Measurements from ENCODE around the gene SFMBT2.

The SFMBT2 gene

DNA sequence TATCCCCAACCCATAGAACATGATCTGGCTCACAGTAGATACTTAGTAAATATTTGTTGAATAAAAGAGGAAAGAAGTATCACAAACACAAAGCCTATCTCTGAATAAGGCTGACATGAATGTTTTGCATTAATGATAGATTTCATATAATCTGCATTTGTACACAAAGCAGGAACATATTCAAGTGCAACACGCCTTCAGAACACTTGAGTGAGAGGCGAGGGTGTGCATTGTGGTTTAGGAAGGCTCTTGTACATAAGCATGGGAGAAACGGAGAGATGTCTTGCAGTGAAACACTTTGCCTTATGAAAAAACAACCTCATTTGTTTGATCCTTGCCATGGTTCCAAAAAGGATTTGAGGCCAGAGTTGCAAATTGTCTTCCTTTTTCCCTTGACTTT, 14.1 kb upstream of the SFMBT2 start:
- DNase-seq: no peak

DNA sequence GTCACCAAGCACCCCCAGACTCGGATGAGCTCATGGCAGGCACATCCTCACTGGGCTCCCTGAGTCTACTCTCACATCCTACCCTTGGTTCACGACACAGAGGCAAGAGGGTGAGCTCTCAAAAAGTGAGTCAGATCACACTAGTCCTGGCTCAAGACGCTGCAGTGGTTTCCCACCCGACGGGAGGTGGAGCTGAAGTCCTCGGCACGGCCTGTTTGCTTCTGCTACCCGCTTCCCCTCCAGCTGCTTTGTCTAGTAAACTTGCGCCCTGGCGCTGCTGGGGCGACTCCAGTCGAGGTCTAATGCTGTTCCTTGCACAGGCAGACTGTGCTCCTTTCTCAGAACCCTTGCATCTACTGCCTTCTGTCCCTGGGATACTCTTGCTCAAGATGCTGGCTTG, 13.5 kb upstream of the SFMBT2 start:
- DNase-seq: no peak

DNA sequence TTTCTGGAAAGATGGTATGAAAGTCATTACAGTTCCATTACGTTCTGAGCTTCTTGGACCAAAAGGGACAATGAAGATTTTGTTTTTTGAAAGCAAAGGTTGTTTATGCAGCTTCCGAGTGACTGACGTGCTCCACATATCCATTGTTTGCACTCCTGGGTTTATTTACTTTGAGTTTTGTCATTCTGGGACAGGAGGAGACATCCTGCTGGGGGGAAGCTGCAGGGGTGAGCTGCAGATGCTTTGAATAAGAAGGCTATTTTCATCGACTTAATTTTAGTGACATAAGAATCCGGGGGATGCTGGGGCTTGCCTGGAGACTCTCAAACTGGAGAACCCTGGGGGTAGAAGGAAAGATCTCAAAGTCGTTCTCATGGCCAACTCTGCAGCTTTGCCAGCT, 12.7 kb upstream of the SFMBT2 start:
- no peak for DNase-seq

DNA sequence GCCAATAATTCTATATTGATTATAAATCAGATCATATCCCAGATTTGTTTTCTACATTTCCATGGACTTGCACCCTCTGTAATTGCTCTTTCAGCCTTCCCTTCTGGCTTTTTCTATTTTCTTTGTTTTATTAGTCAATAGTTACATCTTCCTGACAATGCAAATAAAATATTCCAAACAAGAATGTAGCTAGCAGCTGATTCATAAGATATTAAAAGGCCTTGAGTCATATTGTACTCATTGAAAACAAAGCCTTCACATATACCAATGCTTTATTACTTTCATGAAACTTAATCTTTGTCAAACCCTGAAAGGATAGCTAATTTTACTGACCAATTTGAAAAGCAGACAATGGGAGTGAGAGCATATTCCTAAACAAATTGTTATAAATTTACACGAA, 10.7 kb upstream of the SFMBT2 start:
- DNase-seq: no peak

DNA sequence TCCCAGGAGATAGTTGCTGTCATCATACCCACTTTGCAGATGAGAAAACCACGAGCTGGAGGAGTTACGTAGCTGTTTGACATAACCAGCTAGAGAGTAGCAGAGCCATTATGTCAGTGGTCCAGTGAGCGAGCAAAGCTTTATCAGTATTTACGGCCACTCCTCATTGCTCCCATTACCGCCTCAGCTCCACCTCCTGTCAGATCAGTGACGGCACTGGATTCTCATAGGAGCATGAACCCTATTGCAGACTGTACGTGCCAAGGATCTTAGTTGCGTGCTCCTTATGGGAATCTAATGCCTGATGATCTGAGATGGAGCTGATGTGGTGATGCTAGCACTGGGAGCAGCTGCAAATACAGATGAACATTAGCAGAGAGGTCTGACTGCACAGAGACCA, 9.2 kb upstream of the SFMBT2 start:
- no peak for DNase-seq

DNA sequence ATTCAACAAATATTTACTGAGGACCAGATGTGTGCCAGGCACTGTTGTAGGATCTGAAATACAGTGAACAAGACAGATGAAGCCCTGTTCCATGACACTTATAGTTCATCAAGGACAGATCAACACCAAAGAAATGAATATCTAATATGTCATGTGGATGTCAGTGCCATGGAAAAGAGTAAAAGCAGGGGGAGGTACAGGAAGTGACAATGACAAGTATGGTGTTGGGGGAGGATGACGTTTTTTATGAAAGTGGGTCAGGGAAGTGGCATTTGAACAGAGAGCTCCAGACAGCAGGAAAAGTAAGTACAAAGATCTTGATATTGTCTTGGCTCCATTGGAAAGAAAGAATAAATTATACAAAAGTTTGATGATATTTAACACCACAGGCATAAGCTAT, 7.0 kb upstream of the SFMBT2 start:
- no peak for DNase-seq

DNA sequence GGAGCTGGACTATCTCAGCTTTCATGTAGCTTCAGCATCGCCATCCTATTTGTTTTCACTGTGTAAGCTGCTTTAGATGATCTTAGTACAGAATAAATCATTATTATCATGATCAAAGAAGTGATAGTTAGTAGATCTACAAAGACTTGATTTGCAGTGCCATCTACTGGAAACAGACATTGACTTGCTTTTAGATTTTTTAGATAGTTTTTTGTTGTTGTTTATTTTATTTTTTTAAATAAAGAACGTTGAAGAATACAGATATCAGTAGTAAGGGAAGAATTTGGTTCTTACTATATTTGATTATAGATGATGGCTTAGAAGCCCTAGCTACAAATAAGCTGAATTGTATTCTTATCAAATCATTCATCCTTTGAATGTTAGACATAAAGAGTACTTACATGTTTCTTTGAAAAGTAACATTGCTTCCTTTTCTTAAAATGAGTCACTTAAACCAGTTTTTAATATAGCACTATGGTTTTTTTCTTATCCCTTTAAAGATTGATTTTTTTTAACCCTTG, 6.3 kb upstream of the SFMBT2 start:
- peak; percentile 20 for DNase-seq

DNA sequence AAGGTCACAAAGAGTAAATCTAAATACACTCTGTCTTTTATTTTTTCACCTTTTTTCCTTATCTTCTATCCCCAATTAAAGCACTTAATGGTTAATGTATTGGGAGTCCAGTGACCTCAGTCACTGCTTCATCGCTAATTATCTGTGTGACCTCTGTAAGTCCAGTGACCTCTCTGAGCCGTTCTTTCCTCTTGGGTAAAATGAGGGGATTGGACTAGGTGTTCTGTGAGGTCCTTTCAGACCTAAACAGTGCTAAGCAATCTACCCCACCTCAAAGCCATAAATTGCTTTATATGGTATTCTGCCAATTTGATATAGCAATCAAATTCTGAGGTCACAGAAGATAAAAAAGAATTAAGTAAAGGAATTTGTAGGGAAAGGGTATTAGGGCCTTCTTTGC, 3.9 kb upstream of the SFMBT2 start:
- DNase-seq: no peak

DNA sequence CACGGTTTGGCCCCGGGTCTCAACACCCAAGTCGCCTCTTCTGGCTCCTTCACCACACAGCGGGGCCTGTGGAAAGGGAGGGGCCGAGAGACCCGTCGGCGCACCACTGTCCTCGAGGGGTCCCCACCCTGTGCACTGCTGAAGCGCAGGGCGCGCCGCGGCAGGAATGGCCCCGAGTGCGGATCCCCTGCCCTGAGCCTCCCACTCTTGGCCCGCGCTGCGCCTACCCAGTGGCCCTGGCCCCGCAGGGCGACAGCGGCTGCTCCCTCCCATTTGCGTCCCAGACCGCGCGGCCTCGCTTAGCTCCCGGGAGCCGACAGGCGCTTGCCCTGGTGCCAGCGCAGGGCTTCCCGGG, 2.1 kb upstream of the SFMBT2 start:
- DNase-seq: no peak

DNA sequence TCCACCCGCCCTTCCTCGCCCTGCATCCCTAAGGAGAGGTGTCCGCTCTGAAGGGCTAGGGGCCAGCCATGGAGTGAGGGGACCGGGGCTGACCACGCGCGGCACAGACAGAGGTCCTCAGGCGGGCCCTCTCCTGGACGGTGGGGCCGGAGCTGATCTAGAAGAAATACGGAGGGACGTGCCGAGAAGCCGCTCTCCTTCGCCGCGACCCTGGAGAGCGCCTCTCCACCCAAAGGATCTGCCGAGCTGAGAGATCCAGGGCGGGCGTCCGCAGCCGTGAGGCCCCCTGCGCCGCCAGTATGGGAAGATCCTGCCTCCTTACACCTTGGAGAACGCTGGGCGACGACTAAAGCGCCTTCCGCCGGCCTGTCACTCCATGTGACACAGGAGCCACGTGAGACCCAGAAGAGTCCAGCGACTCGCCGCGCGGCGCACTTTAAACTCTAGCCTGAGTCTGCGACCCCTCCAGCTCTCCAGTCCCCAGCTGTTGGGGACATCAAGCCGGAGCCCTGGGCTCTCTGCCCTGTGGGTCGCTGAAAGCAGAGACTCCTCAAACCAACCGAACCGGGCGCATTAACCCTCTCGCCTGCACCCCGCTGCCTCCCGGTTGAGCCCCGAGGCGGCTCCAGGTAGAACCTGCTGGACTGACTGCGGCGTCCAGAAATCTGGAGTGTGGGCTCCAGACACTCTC, 1.5 kb upstream of the SFMBT2 start:
- no peak for DNase-seq

DNA sequence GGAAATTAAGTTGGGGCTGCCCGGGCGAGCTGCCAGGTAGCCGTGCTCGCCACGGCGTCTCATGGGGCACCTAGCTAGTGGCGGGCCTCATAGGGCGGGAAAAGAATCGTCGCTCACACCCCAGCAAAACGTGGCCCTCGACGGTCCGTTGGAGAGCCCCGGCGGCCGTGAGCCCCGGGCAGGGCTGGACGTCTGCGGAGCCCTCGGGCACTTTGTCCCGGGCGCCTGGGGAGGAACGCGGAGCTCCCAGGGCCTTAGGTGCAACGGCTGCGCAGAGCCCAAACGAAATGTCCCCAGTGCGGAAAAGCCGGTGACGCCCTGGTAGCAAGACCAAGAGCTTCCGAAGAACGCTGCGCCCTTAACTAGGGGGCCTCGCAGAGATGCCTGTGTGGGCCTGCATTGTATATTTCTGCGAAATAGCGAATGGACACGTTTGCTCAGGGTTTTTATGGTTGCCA, 866 bp upstream of the SFMBT2 start:
- DNase-seq: no peak

DNA sequence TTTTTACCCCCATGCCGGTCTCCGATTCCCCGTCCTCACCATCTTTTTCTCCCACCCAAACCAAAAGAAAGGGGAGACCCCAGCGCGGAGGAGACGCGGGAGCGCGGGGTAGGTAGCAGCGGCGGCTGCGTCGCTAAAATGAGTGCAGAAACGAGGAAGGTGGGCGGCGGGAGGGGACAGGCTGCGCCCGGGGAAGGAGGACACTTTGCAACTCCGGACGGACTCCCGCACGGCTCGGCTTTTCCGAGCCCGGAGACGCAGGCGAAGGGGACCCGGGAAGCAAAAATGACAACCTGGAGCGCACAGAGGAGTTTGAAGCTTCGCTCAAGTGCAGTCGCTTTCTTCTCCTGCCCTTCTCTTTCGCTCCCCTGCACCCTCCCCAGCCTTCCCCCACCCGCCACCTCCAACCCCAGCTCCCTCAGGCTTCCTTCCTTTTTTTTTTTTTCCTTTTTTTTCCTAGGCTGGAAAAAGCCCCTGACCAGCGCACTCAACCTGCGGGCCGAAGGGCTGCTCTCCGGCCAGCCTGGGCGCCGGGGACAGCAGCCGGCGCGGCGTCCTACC, 453 bp downstream of the SFMBT2 start:
- DNase-seq: no peak

DNA sequence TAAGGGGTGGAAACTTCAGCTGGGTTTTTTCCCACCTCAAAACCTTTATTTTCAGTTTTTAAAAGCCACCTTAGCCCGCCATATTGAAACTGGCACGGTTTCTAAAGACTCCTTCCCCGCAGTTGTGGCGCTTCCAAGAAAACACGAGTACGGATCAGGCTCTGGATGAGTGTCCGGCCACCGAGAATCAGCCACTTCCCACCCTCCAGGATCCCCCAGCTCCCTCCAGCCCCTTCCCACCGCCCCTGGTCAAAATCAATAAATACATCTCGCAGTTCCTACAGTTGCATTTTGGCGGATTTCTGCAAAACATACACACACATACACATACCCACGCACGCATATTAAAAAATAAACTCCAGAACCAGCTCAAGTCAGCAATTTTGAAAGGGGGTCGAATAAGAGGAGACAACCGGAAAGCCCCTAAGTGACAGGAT, 1.1 kb downstream of the SFMBT2 start:
- DNase-seq: no peak

DNA sequence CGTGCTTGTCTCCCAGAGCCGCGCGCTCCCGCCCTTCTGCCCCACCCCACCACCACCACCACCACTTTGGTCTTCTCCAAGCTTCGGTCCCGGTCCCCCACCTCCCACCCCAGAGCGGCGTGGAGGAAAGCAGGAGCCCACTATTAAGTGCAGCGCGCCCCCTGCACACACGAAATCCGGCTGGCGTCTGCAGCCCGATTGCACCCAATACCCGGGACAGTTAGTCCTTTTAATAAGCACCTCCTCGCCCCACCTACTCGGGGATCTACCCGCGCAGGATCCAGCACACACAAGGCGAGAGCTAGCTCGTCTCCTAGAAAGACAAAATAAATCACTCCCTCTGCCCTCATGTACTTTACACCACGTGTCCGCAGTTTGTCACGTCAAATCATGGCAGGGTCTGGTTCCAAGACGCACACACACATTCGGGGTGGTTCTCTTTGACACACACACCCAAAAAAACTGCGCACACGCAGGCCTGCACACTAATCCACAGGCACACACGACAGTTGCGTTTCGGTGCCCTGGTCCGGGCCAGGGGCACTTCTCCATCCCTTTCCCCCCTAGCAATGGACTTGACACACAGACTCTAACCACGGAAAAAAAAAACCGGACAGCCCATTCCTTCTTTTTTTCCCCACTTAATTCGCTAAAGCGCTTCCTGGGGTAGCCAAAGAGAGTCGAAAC, 1.6 kb downstream of the SFMBT2 start:
- DNase-seq: peak; percentile 29

DNA sequence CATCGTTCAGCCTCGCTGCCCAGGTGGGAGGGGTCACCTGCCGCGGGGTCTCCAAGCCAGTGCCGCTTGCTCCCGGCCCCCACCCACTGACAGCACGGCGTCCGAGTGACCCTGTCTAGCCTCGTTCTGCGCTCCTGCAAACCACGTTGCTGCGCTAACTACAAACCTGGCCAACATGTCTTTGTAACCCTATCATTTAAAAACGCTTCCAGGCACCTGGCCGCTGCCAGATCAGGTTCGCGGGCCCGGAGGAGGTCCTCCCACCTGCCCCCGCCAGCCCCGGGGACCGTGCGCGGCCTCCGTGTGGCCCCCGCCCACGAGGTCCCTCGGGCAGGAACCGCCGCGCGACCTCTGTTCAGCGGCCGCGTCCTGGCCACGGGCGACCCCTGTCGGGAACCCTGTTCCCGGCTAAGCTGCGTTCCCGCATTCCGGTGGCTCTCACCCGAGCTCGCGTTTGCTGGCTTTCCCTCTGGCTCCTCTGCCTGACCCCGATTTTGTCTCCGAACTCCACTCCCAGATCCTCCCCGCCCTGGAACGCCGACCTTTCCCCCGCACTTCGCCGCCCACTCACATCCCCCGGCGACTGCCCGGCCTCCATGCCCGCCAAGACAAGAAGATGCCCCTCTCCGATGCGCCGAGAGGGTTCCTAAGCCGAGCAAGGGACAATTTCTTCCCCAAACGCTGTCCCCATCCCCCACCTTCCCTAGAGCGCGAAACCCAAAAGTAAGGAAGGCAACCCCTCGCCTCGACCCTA, 2.4 kb downstream of the SFMBT2 start:
- peak; percentile 29 for DNase-seq

DNA sequence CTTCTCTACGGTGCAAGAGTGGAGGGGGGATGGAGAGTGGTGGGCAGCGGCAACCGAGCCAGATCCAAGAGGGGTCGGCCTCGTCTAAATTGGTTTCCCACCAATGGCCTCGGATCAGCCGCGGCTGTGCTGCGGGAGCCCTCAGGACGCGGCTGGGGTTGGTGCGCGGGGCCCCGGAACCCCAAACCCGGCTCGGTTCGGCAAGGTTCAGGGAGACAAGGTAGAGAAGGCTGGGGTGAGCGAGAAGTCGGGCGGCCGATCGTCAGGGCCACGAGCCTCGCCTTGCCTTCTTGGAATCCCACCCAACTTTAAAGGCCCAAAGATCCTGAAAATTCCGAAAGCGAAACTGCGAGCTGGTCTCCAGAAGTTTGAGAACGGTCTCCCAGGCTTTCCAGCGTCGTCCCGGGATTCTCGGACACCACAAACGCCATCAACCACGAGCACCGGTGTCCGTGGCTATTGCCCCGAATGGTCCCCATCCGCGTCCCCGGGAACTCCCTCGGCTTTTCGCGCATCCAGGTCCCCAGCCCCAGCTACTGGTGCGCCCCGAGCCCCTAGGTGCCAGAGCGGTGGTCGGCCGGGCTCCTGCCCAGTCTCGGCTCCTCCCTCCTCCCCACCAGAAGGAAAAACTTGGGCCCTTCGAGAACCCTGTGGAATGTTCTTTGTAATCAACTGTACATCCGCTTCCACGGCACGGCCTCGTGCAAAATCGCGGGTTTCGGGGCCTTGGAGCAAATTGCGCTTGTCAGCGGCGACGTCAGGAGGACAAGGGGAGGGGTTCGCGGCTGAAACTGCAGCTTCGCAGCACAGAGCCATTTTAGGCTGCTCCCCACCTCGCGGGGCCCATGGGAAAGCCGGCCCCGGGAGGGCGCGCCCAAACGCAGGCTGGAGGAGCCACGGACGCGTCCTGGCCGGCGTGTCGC, 3.2 kb downstream of the SFMBT2 start:
- DNase-seq: no peak

DNA sequence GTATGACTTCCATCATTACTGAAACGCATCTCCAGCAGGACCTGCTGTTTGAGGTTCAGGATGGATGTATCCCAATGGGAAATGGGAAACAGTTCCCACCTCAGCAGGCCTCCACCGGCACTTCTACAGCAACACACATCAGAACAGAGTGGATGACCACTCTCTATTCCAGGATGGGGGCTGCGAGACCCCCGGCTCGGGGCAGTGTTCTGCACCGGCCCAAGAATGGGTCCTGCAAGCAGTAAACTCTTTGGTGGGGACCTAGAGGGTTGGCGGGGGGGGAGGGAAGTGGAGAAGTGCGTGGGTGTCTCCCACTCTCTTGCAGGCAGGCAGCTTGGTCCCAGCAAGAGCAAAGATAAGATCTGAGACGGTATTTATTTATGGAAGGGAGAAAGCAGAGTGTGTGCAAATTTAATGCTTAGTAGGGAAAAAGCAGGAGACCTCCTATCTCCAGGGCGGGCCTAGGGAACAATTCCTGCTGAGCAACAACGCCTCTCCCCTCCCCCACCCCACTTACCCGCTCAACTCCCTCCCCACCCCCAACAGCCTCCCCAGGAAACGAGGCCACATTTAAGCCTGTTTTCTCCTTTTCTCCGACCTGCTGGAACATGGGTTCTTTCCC, 4.0 kb downstream of the SFMBT2 start:
- no peak for DNase-seq

DNA sequence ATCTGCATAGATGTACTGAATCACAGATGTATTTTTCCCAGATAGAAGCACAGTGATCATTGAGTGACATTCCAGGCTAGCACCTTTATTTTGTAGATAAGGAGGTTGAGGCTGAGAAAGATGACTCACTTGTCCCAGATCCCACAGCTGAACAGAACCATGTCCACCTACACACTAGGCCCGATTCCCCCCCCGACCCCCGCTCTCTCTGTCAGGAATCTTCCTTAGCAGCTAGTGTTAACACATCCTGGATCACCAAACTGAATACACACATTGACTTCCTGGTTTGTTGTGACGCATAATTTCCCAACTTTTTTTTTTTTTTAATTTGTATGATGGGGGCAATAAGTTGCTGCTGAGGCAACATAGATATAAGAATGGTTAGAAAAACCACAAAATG, 5.2 kb downstream of the SFMBT2 start:
- peak; percentile 34 for DNase-seq

DNA sequence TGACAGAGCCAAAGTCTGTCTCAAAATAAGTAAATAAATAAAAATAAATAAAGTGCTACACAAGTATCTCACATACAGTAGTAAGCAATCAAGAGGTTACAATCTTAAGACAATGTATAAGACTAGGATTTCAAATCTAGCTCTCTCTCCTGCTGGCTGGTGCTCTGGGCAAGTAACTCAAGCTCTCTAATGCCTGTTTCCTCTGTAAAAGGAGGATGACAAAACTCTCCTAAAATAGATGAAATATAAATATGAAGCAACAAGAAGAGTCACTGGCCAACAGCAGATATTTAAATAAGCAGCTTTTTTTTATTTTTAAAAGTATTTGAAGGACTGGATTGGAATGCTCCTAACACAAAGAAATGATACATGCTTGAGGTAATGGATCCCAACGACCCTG, 7.2 kb downstream of the SFMBT2 start:
- DNase-seq: no peak

DNA sequence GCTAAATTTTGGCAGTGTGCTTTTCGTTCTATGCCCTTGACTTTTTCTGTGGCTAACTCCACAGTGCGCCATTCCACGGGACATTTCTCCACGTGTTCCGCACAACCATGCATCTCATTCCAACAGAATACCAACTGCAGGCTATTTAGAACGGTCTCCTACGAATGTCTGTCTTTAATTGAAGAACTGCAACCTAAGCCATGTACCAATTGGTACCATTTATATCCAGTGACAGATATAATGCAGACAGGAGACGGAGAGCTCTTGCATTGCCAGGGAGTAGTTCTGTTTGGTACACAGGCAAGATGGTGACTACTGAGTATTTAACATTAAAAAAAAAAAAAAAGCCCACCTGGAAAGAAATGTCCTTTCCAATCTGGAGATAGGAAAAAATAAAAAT, 9.1 kb downstream of the SFMBT2 start:
- no peak for DNase-seq

DNA sequence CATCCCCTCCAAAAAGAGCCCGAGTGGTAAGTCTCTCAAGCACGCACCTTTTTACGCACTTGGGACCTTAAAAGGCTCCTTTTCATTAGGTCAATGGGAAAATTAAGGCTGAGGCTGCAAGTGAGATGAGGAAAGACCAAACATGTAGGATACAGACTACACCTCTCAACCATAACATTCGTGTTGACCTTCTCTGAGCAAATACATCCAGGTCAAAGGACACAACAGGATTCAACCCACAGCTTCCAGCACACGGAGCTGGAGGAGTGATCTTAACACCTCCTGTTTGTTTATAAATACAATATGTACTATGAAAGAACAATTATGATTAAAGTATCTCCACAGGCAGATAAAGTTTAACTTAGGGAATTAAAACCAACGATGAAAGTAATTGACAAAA, 9.7 kb downstream of the SFMBT2 start:
- no peak for DNase-seq

Measured in kidney glomerular epithelial cell (primary cell).